GM12878 (cell line): ENCODE data around the gene SFT2D3. TPM values are rescaled to one million over a fixed set of nuclear protein-coding genes. Genes with fewer than 3 reads are reported as not detected.

Source experiments
- ATAC-seq: fragments of 200-7000 bp; cut with Tn5 transposase; 3 replicates; pipeline ENCODE4 v1.9.1; 2020; ENCODE audit warnings: mild to moderate bottlenecking, moderate library complexity
- BruUV-seq: library from RNA; stranded (reverse); fragments of 400-500 nt; replicated peaks from 2 replicates; lab custom pipeline; 2021; lab: Mats Ljungman, UMichigan
- CTCF ChIA-PET: fragments of 300-600 bp; sonication (Branson Sonifier 250); formaldehyde crosslinking; extraction: SDS; loops from one replicate; lab custom pipeline; 2021; ENCODE audit warnings: inconsistent platforms; lab: Yijun Ruan, JAX
- POLR2A ChIA-PET: fragments of 350-600 bp; formaldehyde crosslinking; extraction: SDS; loops from one replicate; lab custom pipeline; 2021; ENCODE audit warnings: inconsistent platforms; lab: Charles Lee
- RAD21 ChIA-PET: fragments of 300-600 bp; sonication (Branson Sonifier 250); formaldehyde crosslinking; loops from one replicate; lab custom pipeline; 2023; ENCODE audit warnings: antibody characterized with exemption; ENCODE audit not compliant: unreplicated experiment; lab: Charles Lee
- SMC1A ChIA-PET: fragments of 300-600 bp; sonication (Branson Sonifier 250); formaldehyde crosslinking; loops from one replicate; lab custom pipeline; 2023; ENCODE audit not compliant: unreplicated experiment, uncharacterized antibody; lab: Charles Lee
- DNase-seq: peaks from one replicate; pipeline ENCODE4 v3.0.0-alpha.2; 2011; ENCODE audit warnings: low read depth, low spot score
- FAIRE-seq: peaks from 3 replicates; lab custom pipeline; 2011; peaks lifted over from hg19 to GRCh38; lab: Jason Lieb, UNC
- H2AFZ ChIP-seq: 2 replicates; pipeline ENCODE4 v1.6.0; 2011; ENCODE audit warnings: low read depth, low read length, control low read depth; ENCODE audit not compliant: control insufficient read depth
- H3K27ac ChIP-seq: 2 replicates; pipeline ENCODE4 v1.5.1; 2011; ENCODE audit warnings: control low read depth; ENCODE audit not compliant: control insufficient read depth, insufficient read depth
- H3K27me3 ChIP-seq, 2 experiments: replicated peaks in 1 of 2; 2 replicates each; pipeline versions ENCODE4 v1.6.0 to v1.6.1; 2011; ENCODE audit warnings: low read length in 1 of 2; ENCODE audit not compliant: control insufficient read depth in 2 of 2, insufficient read depth in 2 of 2
- H3K36me3 ChIP-seq, 2 experiments: 2 replicates each; pipeline ENCODE4 v1.5.1; 2011; ENCODE audit warnings: low read length in 1 of 2; ENCODE audit not compliant: control insufficient read depth in 2 of 2, insufficient read depth in 2 of 2
- H3K4me1 ChIP-seq: 2 replicates; pipeline ENCODE4 v1.6.1; 2011; ENCODE audit warnings: mild to moderate bottlenecking, low read length, moderate library complexity, mixed read lengths; ENCODE audit not compliant: control insufficient read depth, insufficient read depth
- H3K4me2 ChIP-seq: 2 replicates; pipeline ENCODE4 v1.6.0; 2011; ENCODE audit warnings: control low read depth; ENCODE audit not compliant: control insufficient read depth, insufficient read depth
- H3K4me3 ChIP-seq: fragments of 200-600 bp; sonication (generic); 2 replicates; pipeline ENCODE4 v1.5.1; 2016
- H3K79me2 ChIP-seq: 2 replicates; pipeline ENCODE4 v1.6.0; 2011; ENCODE audit warnings: low read length; ENCODE audit not compliant: control insufficient read depth, insufficient read depth
- H3K9ac ChIP-seq: 2 replicates; pipeline ENCODE4 v1.8.0; 2011; ENCODE audit warnings: low read length, control low read depth, mixed read lengths; ENCODE audit not compliant: control insufficient read depth, insufficient read depth
- H3K9me3 ChIP-seq: replicated peaks from 3 replicates; pipeline ENCODE4 v1.5.1; 2011; ENCODE audit warnings: mild to moderate bottlenecking, low read length; ENCODE audit not compliant: control insufficient read depth, insufficient read depth
- H4K20me1 ChIP-seq: 2 replicates; pipeline ENCODE4 v1.6.0; 2011; ENCODE audit not compliant: control insufficient read depth, insufficient read depth
- BMI1 ChIP-seq: fragments of 450-650 bp; IDR thresholded peaks from 2 replicates; pipeline ENCODE4 v1.6.1; 2016; ENCODE audit warnings: mild to moderate bottlenecking, moderate library complexity, borderline replicate concordance
- CBX5 ChIP-seq: sonication (generic); IDR thresholded peaks from 2 replicates; pipeline ENCODE4 v1.6.1; 2016; ENCODE audit warnings: low read depth, moderate library complexity, mild to moderate bottlenecking, inconsistent platforms
- CHD1 ChIP-seq: IDR thresholded peaks from 2 replicates; pipeline ENCODE4 v1.6.1; 2012; ENCODE audit warnings: low read depth, low read length, improper control_type of control experiment
- FOXK2 ChIP-seq: fragments of 450-650 bp; IDR thresholded peaks from 2 replicates; pipeline ENCODE4 v1.6.1; 2017; ENCODE audit warnings: mild to moderate bottlenecking, moderate library complexity
- GABPA ChIP-seq: IDR thresholded peaks from 2 replicates; pipeline ENCODE4 v1.6.1; 2014; ENCODE audit warnings: antibody characterized with exemption, low read depth, mild to moderate bottlenecking, inconsistent platforms
- MXI1 ChIP-seq: fragments of 150-350 bp; IDR thresholded peaks from 2 replicates; pipeline ENCODE4 v1.6.1; 2011; ENCODE audit warnings: low read depth, mild to moderate bottlenecking, inconsistent platforms, low read length, improper control_type of control experiment
- NFXL1 ChIP-seq: fragments of 450-650 bp; IDR thresholded peaks from 2 replicates; pipeline ENCODE4 v1.6.1; 2017; ENCODE audit warnings: antibody characterized with exemption, mild to moderate bottlenecking, borderline replicate concordance
- NR2C2 ChIP-seq: IDR thresholded peaks from 2 replicates; pipeline ENCODE4 v1.6.1; 2011; ENCODE audit warnings: borderline replicate concordance, low read depth; ENCODE audit not compliant: control insufficient read depth, insufficient read length
- RFX5 ChIP-seq: IDR thresholded peaks from 2 replicates; pipeline ENCODE4 v1.6.1; 2011; ENCODE audit warnings: low read depth, low read length, improper control_type of control experiment
- SMAD1 ChIP-seq: fragments of 450-650 bp; IDR thresholded peaks from 2 replicates; pipeline ENCODE4 v1.6.1; 2018; ENCODE audit warnings: mild to moderate bottlenecking, low read depth; ENCODE audit not compliant: partially characterized antibody
- WGBS: methylation state at CpG from one replicate; pipeline ENCODE4 v1.1.6; 2016; ENCODE audit warnings: low lambda C conversion rate; ENCODE audit not compliant: insufficient replicate concordance, insufficient coverage; ENCODE audit errors: missing lambda C conversion rate; 5-methylcytosine and 5-hydroxymethylcytosine counted together
- in situ Hi-C: fragments of 300-500 bp; cut with MboI; formaldehyde crosslinking; loops from 9 replicates; pipeline ENCODE4 v1.14.3; 2018; ENCODE audit warnings: mixed read lengths
- intact Hi-C: fragments of 100-400 bp; cut with micrococcal nuclease; formaldehyde crosslinking; loops from one replicate; pipeline ENCODE4 v1.14.2; 2022; ENCODE audit not compliant: unreplicated experiment
- polyA plus RNA-seq, 11 experiments: library from polyadenylated mRNA; depleted of rRNA in 4 of 11; unstranded in 6 of 11; stranded (reverse) in 5 of 11; fragments of >200 nt; fragmentation: Nextera tagmentation in 4 of 11; fragmentation: Illumina TruSeq in 1 of 11; extraction: Ambion mirVana in 4 of 11; extraction: Trizol in 1 of 11; gene quantifications; 1 replicate in 1 of 11; 2 replicates in 10 of 11; pipeline versions ENCODE4 v1.2.1 to v1.2.3, GENCODE V29; 2011 to 2016; ENCODE audit warnings: inconsistent platforms in 2 of 11, missing spikeins in 2 of 11, low read depth in 1 of 11
- total RNA-seq, 4 experiments: library from RNA; depleted of rRNA in 3 of 4; stranded (reverse); fragments of >200 nt in 3 of 4; fragmentation: Illumina TruSeq in 1 of 4; extraction: Trizol in 1 of 4; gene quantifications; 2 replicates each; pipeline versions ENCODE4 v1.2.1 to v1.2.3, GENCODE V29; 2013 to 2021
- TF ChIP-seq, protein P1 (sequence below): fragments of 450-650 bp; IDR thresholded peaks from 2 replicates; pipeline ENCODE4 v1.6.1; 2016; ENCODE audit warnings: mild to moderate bottlenecking
- TF ChIP-seq, protein P2 (sequence below): IDR thresholded peaks from 2 replicates; pipeline ENCODE4 v1.6.1; 2011; ENCODE audit warnings: low read depth, mild to moderate bottlenecking, low read length, moderate library complexity, borderline replicate concordance; ENCODE audit errors: extremely low read depth
- TF ChIP-seq, protein P3 (sequence below): IDR thresholded peaks from 2 replicates; pipeline ENCODE4 v1.6.1; 2011; ENCODE audit warnings: borderline replicate concordance, low read depth, mild to moderate bottlenecking, moderate library complexity, low read length; ENCODE audit not compliant: insufficient read depth, poor library complexity, severe bottlenecking
- TF ChIP-seq, protein P4 (sequence below): IDR thresholded peaks from 2 replicates; pipeline ENCODE4 v1.6.1; 2012; ENCODE audit warnings: mild to moderate bottlenecking, low read depth, low read length
- TF ChIP-seq, protein P5 (sequence below): IDR thresholded peaks from 2 replicates; pipeline ENCODE4 v1.6.1; 2012; ENCODE audit warnings: low read length, inconsistent platforms

The SFT2D3 gene
- total and polyA plus RNA-seq, 10 of the 15 experiments (the other 5 are each of a cell fraction or from before 2014, with no cell fraction given), result 4.2 to 8.4 (median 6.6) TPM; not detected in 4

DNA sequence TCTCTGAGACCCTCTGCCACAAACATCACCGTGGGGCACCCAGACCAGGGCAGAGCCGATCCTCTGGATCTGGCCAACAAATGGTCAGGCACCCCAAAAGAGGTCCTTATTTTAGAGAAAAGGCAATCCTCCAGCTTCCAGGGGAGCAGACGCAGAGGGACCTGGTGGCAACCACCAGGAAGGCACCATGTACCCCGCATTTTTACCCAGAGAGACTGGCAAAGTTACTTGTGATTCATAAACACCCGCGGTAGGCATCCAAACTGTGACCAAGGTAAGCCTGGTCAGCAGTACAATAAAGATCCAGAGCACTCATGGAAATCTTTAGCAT lies 36.4 kb upstream of the SFT2D3 start (continued):
- TF ChIP-seq SMAD1 (no peak), CBX5 (no peak), CHD1 (no peak), NR2C2 (no peak), NFXL1 (no peak), GABPA (no peak)
- TF ChIP-seq, protein P1, sequence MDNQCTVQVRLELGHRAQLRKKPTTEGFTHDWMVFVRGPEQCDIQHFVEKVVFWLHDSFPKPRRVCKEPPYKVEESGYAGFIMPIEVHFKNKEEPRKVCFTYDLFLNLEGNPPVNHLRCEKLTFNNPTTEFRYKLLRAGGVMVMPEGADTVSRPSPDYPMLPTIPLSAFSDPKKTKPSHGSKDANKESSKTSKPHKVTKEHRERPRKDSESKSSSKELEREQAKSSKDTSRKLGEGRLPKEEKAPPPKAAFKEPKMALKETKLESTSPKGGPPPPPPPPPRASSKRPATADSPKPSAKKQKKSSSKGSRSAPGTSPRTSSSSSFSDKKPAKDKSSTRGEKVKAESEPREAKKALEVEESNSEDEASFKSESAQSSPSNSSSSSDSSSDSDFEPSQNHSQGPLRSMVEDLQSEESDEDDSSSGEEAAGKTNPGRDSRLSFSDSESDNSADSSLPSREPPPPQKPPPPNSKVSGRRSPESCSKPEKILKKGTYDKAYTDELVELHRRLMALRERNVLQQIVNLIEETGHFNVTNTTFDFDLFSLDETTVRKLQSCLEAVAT, result no peak
- TF ChIP-seq, protein P2, sequence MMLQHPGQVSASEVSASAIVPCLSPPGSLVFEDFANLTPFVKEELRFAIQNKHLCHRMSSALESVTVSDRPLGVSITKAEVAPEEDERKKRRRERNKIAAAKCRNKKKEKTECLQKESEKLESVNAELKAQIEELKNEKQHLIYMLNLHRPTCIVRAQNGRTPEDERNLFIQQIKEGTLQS, result no peak

DNA sequence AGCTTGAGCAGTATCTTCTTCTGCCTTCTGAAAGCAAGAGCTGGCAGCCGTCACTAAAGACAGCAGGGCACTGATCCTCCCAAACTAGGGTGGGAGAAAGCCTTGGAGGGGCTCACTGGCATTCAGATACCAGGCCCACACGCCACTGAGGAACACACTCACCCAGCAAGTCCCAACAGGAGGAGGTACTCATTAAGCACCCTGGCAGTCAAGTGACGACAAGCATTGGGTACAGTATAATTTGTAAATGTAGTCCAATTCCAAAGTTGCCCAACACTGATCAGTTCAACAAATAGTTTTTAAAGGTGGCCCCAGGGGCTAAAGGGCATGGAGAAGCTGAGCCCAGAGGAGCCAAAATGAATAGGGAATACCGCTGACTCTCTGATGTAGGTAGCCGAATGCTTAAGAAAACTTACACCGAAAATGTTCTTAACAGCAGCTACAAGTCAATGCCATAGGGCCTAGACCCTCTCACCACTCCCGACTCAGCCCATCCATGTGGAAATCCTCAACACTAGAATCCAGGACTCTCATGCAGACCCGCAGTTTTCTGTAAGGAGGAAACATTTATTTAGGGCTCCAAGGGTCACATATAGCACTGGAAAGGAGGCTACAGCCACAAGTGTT lies 35.9 kb upstream of the SFT2D3 start:
- H3K4me1 ChIP-seq, result no peaks in the 10 kb centered on the region
- no peaks in the 10 kb centered on the region for H4K20me1 ChIP-seq
- no peak overlapping the region for H3K27ac ChIP-seq
- RAD21 ChIA-PET, result no interaction called here
- no peak overlapping the region for H3K9ac ChIP-seq
- peaks cover 7 to 8% of the 10 kb centered on the region in 2 experiments for H3K27me3 ChIP-seq
- intact Hi-C loops, result no loop called here
- POLR2A ChIA-PET, result no interaction called here
- CTCF ChIA-PET, result interaction anchor here (1.7 kb wide), 1 partner anchor 13 kb away, joined by 4 read pairs; no protein-coding TSS in a partner anchor
- in situ Hi-C loops, result no loop called here
- H3K4me3 ChIP-seq, result no peak overlapping the region
- H3K36me3 ChIP-seq, result no peaks in the 10 kb centered on the region
- SMC1A ChIA-PET, result no interaction called here
- no TSS peak for BruUV-seq
- H3K79me2 ChIP-seq, result no peaks in the 10 kb centered on the region
- DNase-seq, result no peak
- no peak overlapping the region for H3K4me2 ChIP-seq
- 51% methylated on average over 8 of the region's 8 CpGs for WGBS
- no peak overlapping the region for H2AFZ ChIP-seq
- FAIRE-seq, result no peak
- ATAC-seq, result no peak
- no peaks in the 10 kb centered on the region for H3K9me3 ChIP-seq
- TF ChIP-seq, protein P3, sequence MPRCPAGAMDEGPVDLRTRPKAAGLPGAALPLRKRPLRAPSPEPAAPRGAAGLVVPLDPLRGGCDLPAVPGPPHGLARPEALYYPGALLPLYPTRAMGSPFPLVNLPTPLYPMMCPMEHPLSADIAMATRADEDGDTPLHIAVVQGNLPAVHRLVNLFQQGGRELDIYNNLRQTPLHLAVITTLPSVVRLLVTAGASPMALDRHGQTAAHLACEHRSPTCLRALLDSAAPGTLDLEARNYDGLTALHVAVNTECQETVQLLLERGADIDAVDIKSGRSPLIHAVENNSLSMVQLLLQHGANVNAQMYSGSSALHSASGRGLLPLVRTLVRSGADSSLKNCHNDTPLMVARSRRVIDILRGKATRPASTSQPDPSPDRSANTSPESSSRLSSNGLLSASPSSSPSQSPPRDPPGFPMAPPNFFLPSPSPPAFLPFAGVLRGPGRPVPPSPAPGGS, result no peak
- no peak for TF ChIP-seq MXI1
- TF ChIP-seq, protein P4, sequence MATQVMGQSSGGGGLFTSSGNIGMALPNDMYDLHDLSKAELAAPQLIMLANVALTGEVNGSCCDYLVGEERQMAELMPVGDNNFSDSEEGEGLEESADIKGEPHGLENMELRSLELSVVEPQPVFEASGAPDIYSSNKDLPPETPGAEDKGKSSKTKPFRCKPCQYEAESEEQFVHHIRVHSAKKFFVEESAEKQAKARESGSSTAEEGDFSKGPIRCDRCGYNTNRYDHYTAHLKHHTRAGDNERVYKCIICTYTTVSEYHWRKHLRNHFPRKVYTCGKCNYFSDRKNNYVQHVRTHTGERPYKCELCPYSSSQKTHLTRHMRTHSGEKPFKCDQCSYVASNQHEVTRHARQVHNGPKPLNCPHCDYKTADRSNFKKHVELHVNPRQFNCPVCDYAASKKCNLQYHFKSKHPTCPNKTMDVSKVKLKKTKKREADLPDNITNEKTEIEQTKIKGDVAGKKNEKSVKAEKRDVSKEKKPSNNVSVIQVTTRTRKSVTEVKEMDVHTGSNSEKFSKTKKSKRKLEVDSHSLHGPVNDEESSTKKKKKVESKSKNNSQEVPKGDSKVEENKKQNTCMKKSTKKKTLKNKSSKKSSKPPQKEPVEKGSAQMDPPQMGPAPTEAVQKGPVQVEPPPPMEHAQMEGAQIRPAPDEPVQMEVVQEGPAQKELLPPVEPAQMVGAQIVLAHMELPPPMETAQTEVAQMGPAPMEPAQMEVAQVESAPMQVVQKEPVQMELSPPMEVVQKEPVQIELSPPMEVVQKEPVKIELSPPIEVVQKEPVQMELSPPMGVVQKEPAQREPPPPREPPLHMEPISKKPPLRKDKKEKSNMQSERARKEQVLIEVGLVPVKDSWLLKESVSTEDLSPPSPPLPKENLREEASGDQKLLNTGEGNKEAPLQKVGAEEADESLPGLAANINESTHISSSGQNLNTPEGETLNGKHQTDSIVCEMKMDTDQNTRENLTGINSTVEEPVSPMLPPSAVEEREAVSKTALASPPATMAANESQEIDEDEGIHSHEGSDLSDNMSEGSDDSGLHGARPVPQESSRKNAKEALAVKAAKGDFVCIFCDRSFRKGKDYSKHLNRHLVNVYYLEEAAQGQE, result no peak
- no peak for TF ChIP-seq BMI1
- TF ChIP-seq, protein P5, sequence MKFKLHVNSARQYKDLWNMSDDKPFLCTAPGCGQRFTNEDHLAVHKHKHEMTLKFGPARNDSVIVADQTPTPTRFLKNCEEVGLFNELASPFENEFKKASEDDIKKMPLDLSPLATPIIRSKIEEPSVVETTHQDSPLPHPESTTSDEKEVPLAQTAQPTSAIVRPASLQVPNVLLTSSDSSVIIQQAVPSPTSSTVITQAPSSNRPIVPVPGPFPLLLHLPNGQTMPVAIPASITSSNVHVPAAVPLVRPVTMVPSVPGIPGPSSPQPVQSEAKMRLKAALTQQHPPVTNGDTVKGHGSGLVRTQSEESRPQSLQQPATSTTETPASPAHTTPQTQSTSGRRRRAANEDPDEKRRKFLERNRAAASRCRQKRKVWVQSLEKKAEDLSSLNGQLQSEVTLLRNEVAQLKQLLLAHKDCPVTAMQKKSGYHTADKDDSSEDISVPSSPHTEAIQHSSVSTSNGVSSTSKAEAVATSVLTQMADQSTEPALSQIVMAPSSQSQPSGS, result no peak
- no peak for TF ChIP-seq RFX5
- TF ChIP-seq FOXK2, result no peak
